Sigmoid colon (tissue), 4 donors: ENCODE results near the gene FOSL2.

Experiments
- EP300 ChIP-seq, 4 donors: sonication (generic); formaldehyde crosslinking; IDR thresholded peaks; one replicate each; pipeline ENCODE4 v1.6.1; 2017; ENCODE audit warnings: antibody characterized with exemption in 4 of 4
- POLR2A ChIP-seq, 2 donors: fragments of 450-650 bp; IDR thresholded peaks; one replicate each; pipeline ENCODE4 v1.6.1; 2016; ENCODE audit warnings: antibody characterized with exemption in 2 of 2, mild to moderate bottlenecking in 2 of 2, moderate library complexity in 2 of 2
- POLR2AphosphoS5 ChIP-seq, 4 donors: sonication (generic); formaldehyde crosslinking; IDR thresholded peaks; one replicate each; pipeline ENCODE4 v1.6.1; 2017; ENCODE audit warnings: antibody characterized with exemption in 4 of 4
- TF ChIP-seq, protein P1 (sequence below), 4 experiments: fragments of 450-650 bp in 3 of 4; fragments of 200-600 bp in 1 of 4; IDR thresholded peaks; one replicate each; pipeline ENCODE4 v1.5.1; 2016 to 2019; ENCODE audit warnings: antibody characterized with exemption in 4 of 4, mild to moderate bottlenecking in 3 of 4, moderate library complexity in 2 of 4

DNA sequence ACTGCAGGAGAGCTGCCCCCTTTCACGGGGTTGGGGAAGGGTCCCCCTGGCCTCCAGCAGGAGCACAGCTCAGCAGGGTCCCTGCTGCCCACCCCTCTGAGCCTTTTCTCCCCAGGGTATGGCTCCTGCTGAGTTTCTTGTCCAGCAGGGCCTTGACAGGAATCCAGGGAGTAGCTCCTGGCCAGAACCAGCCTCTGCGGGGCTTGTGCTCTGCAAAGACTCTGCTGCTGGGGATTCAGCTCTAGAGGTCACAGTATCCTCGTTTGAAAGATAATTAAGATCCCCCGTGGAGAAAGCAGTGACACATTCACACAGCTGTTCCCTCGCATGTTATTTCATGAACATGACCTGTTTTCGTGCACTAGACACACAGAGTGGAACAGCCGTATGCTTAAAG lies 21.2 kb downstream of the FOSL2 start:
- TF ChIP-seq, protein P1, sequence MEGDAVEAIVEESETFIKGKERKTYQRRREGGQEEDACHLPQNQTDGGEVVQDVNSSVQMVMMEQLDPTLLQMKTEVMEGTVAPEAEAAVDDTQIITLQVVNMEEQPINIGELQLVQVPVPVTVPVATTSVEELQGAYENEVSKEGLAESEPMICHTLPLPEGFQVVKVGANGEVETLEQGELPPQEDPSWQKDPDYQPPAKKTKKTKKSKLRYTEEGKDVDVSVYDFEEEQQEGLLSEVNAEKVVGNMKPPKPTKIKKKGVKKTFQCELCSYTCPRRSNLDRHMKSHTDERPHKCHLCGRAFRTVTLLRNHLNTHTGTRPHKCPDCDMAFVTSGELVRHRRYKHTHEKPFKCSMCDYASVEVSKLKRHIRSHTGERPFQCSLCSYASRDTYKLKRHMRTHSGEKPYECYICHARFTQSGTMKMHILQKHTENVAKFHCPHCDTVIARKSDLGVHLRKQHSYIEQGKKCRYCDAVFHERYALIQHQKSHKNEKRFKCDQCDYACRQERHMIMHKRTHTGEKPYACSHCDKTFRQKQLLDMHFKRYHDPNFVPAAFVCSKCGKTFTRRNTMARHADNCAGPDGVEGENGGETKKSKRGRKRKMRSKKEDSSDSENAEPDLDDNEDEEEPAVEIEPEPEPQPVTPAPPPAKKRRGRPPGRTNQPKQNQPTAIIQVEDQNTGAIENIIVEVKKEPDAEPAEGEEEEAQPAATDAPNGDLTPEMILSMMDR (IDR thresholded peaks at IDR 0.05), result no peak
- TF ChIP-seq POLR2AphosphoS5 (IDR thresholded peaks at IDR 0.05) (no peak), POLR2A (IDR thresholded peaks at IDR 0.05) (no peak), EP300 (IDR thresholded peaks at IDR 0.05) (no peak)
